ENCODE results near the gene CGB7. TPM values are rescaled to one million over a fixed set of nuclear protein-coding genes. Genes with fewer than 3 reads are reported as not detected.
A peak's percentile ranks its signal among the peaks of the same experiment; 100 is the strongest.

The CGB7 gene
- total RNA-seq, 1 experiment from 2014 or later: 1.0 TPM

DNA sequence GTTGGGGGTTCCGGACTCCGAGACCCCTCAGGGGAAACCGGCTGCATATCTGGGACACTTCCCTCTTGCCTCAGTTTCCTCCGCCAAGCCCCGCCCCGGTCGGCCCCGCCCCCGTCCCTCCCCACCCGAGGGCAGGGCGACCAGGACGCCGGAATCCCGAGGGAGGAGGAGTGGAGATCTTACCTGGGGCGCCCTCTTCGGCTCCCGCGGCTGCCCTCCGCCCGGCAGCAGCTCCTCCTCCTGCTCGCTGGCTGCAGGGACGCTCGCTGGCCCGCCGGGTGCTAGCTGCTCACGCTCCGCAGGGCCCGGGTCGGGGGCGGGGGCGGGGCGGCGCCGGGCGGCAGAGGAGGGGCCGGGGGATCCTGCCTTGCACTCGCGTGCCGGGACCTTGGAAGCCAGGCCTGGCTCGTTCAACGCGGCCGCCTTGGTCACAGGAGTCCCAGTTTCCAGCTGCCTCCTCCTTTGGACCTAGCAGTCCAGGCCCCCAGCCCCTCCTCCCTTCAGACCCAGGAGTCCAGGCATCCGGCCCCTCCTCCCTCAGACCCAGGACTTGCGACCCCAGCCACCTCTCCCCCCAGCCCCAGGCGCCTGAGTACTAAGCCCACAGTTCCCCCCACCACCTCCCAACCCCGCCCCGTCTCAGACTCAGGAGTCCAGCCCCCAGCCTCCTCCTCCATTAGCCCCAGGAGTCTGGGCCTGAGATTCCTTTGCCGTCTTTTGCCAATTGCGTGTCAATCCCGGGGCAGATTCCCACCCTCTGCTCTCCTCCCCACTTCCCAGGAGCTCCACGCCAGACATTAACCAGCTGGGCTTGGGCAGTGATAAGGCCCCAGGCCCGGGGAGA is 7.4 kb upstream of the CGB7 start, which contains the start of gene NTF4:
Gene NTF4, minus strand, starts transcription at position 51 of the 844 bp plus-strand sequence. CDS start 2,821 bp downstream, outside the sequence.
- intact Hi-C loops (cut with micrococcal nuclease; ENCODE audit: unreplicated experiment): no loop called here

DNA sequence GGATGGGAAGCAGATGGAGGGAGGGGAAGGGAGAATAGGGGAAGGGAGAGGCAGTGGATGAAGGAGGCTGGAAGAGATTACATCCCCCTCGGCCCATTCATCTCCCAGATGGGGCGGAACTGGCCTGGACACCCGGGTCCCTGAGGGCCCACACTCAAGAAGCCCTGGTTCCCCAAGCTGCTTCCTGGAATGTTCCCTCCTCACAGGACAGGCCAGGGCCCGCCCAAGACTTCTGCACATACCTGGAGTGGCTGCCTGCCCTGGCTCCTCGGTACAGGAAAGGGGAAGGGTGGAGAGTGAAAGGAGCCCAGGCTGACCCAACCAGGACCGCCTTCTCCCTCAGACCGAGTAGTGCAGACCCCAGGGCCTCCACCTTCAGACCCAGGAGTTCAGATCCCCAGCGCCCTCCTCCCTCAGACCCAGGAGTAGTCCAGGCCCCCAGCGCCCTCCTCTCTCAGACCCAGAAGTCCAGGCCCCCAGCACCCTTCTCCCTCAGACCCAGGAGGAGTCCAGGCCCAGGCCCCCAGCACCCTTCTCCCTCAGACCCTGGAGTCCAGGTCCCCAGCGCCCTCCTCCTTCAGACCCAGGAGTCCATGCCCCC is 6.6 kb upstream of the CGB7 start:
- Mint-ChIP-seq H3K36me3 (ENCODE audit: insufficient read depth, unreplicated experiment) (peaks cover 16% of the 10 kb centered on the region), H3K4me1 (ENCODE audit: low read depth, unreplicated experiment) (peaks cover 9% of the 10 kb centered on the region), H3K27ac (ENCODE audit: unreplicated experiment) (no peak overlapping the region), H3K27me3 (ENCODE audit: unreplicated experiment) (peaks cover 42% of the 10 kb centered on the region), H3K9me3 (ENCODE audit: low read depth, unreplicated experiment) (peaks cover 3% of the 10 kb centered on the region), H3K4me3 (ENCODE audit: low read depth, unreplicated experiment) (peak overlapping the region; percentile 29)
- no peak for DNase-seq
- BruUV-seq (replicated peaks): no TSS peak
- intact Hi-C loops (cut with micrococcal nuclease; ENCODE audit: unreplicated experiment): no loop called here
- TF ChIP-seq, protein P1, sequence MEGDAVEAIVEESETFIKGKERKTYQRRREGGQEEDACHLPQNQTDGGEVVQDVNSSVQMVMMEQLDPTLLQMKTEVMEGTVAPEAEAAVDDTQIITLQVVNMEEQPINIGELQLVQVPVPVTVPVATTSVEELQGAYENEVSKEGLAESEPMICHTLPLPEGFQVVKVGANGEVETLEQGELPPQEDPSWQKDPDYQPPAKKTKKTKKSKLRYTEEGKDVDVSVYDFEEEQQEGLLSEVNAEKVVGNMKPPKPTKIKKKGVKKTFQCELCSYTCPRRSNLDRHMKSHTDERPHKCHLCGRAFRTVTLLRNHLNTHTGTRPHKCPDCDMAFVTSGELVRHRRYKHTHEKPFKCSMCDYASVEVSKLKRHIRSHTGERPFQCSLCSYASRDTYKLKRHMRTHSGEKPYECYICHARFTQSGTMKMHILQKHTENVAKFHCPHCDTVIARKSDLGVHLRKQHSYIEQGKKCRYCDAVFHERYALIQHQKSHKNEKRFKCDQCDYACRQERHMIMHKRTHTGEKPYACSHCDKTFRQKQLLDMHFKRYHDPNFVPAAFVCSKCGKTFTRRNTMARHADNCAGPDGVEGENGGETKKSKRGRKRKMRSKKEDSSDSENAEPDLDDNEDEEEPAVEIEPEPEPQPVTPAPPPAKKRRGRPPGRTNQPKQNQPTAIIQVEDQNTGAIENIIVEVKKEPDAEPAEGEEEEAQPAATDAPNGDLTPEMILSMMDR (IDR thresholded peaks at IDR 0.05; ENCODE audit: unreplicated experiment): no peak
- CTCF ChIA-PET: interaction anchor here (0.6 to 1.8 kb wide), 4 partner anchors 9 to 282 kb away, joined by 3 to 10 read pairs (median 8); partner anchors contain the start of genes GYS1 and RUVBL2

More for the DNA sequence above, 7.4 kb upstream of the CGB7 start, which contains the start of gene NTF4:
- Mint-ChIP-seq H3K27me3 (ENCODE audit: unreplicated experiment) (peaks cover 51% of the 10 kb centered on the region), H3K27ac (ENCODE audit: unreplicated experiment) (no peak within 1 kb of the TSS), H3K4me3 (ENCODE audit: low read depth, unreplicated experiment) (peak within 1 kb of the TSS; percentile 29), H3K4me1 (ENCODE audit: low read depth, unreplicated experiment) (peaks cover 9% of the 10 kb centered on the region), H3K36me3 (ENCODE audit: insufficient read depth, unreplicated experiment) (peaks cover 16% of the 10 kb centered on the region), H3K9me3 (ENCODE audit: low read depth, unreplicated experiment) (peaks cover 3% of the 10 kb centered on the region)
- no TSS peak for BruUV-seq (replicated peaks)
- CTCF ChIA-PET: interaction anchor here (0.6 to 1.8 kb wide), 4 partner anchors 8 to 282 kb away, joined by 3 to 10 read pairs (median 8); partner anchors contain the start of genes GYS1 and RUVBL2
- TF ChIP-seq, protein P1 (IDR thresholded peaks at IDR 0.05; ENCODE audit: unreplicated experiment): no peak
- peak; percentile 66 for DNase-seq

DNA sequence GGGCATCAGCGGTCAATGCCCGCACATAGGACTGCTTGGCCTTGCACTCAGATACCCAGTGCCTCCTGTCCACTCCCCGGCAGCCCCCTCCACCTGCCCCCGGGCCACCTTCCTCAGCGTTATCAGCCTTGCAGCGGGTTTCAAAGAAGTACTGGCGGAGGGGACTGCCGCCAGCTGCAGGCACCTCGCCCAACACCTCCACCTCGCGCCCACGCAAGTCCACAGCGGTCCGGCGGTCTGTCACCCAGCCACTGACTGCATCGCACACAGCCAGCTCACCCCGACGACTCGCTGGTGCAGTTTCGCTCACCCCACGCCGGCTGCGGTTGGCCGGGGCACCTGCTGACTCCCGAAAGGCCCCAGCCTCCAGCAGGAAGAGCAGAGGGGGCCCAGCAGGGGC is 3.9 kb upstream of the CGB7 start:
- no TSS peak for BruUV-seq (replicated peaks)
- Mint-ChIP-seq H3K9me3 (ENCODE audit: low read depth, unreplicated experiment) (no peaks in the 10 kb centered on the region), H3K4me1 (ENCODE audit: low read depth, unreplicated experiment) (peaks cover 20% of the 10 kb centered on the region), H3K4me3 (ENCODE audit: low read depth, unreplicated experiment) (no peak overlapping the region), H3K36me3 (ENCODE audit: insufficient read depth, unreplicated experiment) (peaks cover 29% of the 10 kb centered on the region), H3K27ac (ENCODE audit: unreplicated experiment) (no peak overlapping the region), H3K27me3 (ENCODE audit: unreplicated experiment) (peaks cover 31% of the 10 kb centered on the region)
- intact Hi-C loops (cut with micrococcal nuclease; ENCODE audit: unreplicated experiment): no loop called here
- TF ChIP-seq, protein P1 (IDR thresholded peaks at IDR 0.05; ENCODE audit: unreplicated experiment): no peak
- CTCF ChIA-PET: no interaction called here
- no peak for DNase-seq

DNA sequence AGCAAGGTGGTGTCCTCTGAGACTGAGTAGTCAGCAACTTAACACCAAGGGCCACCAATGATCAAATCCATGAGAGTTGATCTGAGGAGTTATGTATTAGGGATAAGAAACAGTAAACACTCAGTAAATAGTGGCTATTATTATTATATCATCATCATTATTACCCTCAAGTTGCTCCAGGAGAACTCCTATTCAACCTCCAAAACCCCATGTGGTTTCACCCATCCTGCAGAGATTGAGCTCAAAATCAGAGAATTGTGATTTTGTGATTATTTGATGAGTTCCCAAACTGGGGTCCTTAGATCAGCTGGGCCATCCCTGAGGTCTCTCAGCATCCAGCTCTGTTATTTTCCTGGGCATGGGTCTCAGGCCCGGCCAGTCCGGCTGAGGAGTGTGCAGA is 3.5 kb upstream of the CGB7 start:
- DNase-seq: no peak
- Mint-ChIP-seq H3K4me1 (ENCODE audit: low read depth, unreplicated experiment) (peaks cover 20% of the 10 kb centered on the region), H3K4me3 (ENCODE audit: low read depth, unreplicated experiment) (no peak overlapping the region), H3K36me3 (ENCODE audit: insufficient read depth, unreplicated experiment) (peaks cover 33% of the 10 kb centered on the region), H3K27me3 (ENCODE audit: unreplicated experiment) (peaks cover 27% of the 10 kb centered on the region), H3K9me3 (ENCODE audit: low read depth, unreplicated experiment) (no peaks in the 10 kb centered on the region), H3K27ac (ENCODE audit: unreplicated experiment) (no peak overlapping the region)
- intact Hi-C loops (cut with micrococcal nuclease; ENCODE audit: unreplicated experiment): no loop called here
- CTCF ChIA-PET: interaction anchor here (0.6 kb wide), 1 partner anchor 9 kb away, joined by 4 read pairs; no protein-coding TSS in a partner anchor
- no TSS peak for BruUV-seq (replicated peaks)
- TF ChIP-seq, protein P1 (IDR thresholded peaks at IDR 0.05; ENCODE audit: unreplicated experiment): no peak
